ENCODE measurements around the gene ALDH3A2.

ALDH3A2 gene

DNA sequence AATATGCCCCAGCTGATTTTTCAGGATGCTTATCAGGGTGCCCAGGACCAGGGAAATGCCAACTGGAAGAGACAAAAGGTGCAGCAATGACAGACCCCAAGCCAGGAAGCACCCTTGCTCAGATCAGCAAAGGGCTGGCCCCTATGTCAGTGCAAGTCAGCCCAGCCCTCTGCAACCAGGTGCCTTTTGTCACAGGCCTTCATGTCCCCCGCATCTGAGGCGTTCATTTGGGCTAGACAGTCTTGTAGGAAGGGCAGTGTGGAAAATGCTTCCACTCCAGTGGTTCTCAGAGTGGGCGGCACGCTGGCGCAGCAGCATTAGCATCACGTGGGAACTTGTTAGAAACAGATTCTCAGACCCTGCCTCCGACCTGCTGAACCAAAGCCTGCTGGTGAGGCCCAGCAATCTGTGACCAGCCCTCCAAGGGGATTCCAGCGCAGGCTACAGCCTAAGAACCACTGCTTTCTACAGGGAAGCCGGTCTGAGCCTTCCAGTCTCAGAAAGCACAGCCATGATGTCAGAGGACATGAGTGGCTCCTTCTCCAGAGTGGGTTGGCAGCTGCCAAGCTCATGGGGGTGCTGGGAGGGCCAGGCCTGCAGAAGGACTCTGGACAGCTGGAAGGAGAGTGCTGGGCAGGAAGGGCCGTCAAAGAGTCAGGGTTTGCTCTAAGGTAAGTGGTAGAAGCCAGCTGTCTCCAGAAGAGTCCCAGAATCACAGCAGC lies 54.7 kb downstream of the ALDH3A2 start:
- no peak overlapping the region for H3K4me3 ChIP-seq (replicated peaks; ENCODE audit: low read depth, low read length)
- TF ChIP-seq, protein P1, sequence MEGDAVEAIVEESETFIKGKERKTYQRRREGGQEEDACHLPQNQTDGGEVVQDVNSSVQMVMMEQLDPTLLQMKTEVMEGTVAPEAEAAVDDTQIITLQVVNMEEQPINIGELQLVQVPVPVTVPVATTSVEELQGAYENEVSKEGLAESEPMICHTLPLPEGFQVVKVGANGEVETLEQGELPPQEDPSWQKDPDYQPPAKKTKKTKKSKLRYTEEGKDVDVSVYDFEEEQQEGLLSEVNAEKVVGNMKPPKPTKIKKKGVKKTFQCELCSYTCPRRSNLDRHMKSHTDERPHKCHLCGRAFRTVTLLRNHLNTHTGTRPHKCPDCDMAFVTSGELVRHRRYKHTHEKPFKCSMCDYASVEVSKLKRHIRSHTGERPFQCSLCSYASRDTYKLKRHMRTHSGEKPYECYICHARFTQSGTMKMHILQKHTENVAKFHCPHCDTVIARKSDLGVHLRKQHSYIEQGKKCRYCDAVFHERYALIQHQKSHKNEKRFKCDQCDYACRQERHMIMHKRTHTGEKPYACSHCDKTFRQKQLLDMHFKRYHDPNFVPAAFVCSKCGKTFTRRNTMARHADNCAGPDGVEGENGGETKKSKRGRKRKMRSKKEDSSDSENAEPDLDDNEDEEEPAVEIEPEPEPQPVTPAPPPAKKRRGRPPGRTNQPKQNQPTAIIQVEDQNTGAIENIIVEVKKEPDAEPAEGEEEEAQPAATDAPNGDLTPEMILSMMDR (IDR thresholded peaks at IDR 0.05; ENCODE audit: low read depth, low read length, missing control alignments): no peak
- DNase-seq (ENCODE audit: extremely low read depth, low read depth): no peak

DNA sequence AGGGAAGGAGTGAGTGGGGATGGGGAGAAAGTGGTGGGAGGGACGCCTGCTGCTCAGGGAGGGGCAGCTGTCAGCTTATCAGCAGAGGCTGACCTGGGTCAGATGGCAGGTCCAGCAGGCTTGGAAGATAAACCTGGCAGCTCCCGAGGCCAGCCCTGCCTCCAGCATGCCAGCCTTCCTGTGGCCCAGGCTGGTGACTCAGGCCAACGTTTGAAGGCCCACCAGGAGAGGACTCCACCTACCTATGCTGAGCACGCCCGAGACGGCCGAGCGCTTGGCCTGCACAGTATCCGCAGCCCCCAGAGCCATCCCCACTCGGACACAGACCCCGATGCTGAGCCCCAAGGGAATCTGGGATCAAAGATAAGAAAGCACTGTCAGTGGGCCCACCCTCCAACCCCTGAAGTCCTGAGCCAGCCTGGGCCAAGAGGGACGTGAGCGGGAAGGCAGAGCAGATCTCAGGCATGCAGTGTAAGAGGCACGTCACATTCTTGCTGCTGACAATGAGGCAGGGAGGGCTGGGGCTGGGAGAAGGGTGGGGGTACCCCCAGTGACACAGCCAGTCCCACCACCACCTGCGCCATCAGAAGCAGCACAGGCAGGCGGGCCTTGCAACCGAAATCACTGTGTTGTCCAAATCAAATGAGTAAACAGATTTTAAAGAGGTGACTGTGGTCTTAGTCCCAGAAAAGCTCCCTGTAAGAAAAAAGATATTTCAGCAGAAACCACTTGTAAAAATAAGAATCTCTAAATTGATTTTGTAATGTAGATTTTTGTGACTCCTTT lies 55.5 kb downstream of the ALDH3A2 start:
- no peak overlapping the region for H3K4me3 ChIP-seq (replicated peaks; ENCODE audit: low read depth, low read length)
- no peak for DNase-seq (ENCODE audit: extremely low read depth, low read depth)
- TF ChIP-seq, protein P1 (IDR thresholded peaks at IDR 0.05; ENCODE audit: low read depth, low read length, missing control alignments): no peak

DNA sequence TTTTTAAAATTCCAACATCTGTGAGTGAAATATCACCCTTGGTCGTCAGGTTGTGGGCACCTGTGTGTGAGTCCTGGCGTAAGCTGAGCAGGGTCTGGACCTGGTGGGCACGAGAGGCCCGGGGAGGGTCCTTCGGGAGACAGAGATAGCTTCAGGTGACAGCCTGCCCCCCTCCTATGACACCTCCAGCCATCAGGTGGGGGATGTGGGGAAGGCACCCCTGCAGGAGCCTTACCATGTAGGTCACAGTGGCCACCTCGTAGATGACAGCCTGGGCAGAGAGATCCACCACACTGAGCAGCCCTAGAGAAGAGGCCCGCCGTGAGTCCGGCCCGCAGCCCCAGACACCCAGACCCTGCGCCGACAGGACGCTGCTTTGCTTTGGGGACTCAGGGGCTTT lies 56.6 kb downstream of the ALDH3A2 start:
- no peak overlapping the region for H3K4me3 ChIP-seq (replicated peaks; ENCODE audit: low read depth, low read length)
- TF ChIP-seq, protein P1 (IDR thresholded peaks at IDR 0.05; ENCODE audit: low read depth, low read length, missing control alignments): no peak
- DNase-seq (ENCODE audit: extremely low read depth, low read depth): no peak

DNA sequence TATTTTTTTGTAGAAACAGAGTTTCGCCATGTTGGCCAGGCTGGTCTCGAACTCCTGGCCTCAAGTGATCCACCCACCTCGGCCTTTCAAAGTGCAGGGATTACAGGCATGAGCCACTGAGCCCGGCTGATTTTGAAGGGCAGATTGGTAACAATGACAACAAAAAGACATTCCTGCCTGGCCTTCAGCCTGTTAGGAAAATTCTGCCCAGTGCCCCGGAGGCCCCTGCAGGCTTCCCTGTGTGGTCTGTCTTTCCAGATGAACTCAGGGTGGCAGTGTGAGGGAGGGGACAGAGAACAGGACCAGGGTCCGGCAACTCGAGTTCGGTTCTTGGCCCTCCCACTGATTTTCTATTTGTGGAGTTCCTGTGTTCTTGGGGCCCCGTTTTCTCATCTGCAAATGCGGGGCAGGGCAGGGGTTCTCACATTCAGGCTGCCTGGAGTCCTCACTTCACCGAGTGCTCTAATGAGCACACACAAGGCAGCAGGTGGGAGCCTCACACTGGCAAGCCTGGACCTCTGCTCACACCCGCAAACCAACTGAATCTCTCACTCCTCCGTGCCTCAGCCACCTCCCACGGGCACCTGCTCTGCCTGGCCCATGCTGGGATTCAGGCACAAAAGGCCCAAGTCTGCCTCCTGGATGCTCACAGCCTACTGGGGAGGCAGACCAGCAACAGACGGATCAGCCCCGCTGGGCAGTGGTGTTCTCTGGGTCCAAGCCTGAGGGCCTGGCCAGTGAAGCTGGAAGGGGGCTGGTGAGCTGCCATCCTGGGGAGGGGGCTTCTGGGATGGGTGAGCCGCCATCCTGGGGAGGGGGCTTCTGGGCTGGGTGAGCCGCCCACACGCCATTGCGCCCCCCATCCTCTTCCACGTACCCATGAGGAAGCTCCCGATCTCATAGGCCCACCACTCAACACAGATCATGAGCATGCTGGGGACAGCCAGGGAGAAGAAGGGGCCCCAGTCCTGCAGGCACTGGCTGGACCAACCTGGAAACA lies 57.5 kb downstream of the ALDH3A2 start:
- no peak overlapping the region for H3K4me3 ChIP-seq (replicated peaks; ENCODE audit: low read depth, low read length)
- no peak for DNase-seq (ENCODE audit: extremely low read depth, low read depth)
- TF ChIP-seq, protein P1 (IDR thresholded peaks at IDR 0.05; ENCODE audit: low read depth, low read length, missing control alignments): no peak

DNA sequence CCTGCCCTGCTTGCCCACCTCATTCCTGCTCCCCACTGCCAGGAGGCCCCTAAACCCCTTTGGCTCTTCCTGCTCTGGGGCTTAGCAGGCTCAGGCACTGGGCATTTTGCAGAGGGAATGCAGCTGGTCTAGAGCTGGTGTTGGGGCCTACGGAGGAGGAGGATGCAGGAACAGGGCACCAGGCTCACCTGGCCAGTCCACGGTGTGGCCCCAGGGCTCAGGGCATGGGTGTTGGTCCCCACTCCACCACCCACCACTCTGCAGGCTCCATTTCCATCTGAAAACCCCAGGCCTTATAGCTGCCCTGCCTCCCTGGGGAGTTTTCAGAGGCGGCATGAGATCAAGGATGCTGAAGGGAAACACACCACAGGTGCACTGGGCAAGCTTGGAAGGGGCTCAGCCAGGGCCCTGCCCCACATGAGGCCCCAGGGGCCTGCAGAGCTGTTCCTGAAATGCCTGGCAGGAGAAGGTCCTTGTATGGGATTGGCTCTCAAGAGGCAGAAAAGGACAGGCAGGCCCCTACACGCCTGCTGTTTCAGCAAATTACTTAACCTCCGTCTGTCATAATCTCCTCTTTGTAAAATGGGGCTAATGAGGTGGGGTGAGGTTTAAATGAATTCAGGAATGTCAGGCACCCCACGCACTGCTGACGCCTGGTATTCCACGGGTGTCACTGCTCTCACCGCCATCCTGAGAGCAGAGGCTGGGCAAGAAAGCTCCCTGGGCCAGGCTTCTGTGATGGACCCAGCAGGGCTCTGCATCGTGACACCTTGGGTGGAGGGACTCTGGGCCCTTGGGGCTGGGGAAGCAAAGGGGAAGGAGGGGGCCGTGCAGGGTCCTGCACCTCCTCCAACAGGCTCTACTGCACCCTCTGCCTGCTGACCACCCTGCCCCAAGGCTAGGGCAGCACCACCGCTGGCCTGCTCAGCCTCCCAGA lies 58.5 kb downstream of the ALDH3A2 start:
- DNase-seq (ENCODE audit: extremely low read depth, low read depth): no peak
- TF ChIP-seq, protein P1 (IDR thresholded peaks at IDR 0.05; ENCODE audit: low read depth, low read length, missing control alignments): no peak
- H3K4me3 ChIP-seq (replicated peaks; ENCODE audit: low read depth, low read length): no peak overlapping the region
